NCI-H82 treated with DMSO at 0.1 percent for 48 hours (cell line): ENCODE measurements around the gene ALG13.
"Not testable (repeated sequence)": the region's sequence is repeated elsewhere in the genome, so short reads cannot be mapped to it uniquely, and the experiment has no call there.

Experiments
- DNase-seq: peaks from one replicate; lab custom pipeline; 2025; ENCODE audit not compliant: unreplicated experiment; lab: John Stamatoyannopoulos, UW

ALG13 gene

DNA sequence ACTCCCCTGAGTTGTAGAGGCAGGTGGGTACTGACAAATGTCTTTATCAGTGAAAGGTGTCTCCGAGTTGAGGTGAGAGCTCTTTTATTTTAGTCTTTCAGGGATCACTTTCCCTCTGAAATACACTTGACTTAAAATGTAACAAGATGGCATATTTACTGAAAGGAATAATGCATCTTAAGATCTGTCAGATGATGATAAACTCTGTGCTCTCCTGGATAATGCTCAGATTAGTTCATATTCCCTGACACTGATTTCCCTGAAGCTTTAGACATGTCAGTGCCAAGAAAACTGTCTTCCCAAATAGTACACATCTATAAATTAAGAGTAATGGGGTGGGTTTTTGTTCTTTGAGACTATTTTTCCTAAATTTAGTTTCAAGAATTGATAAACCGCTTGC, 75.5 kb downstream of the ALG13 start:
- no peak for DNase-seq

DNA sequence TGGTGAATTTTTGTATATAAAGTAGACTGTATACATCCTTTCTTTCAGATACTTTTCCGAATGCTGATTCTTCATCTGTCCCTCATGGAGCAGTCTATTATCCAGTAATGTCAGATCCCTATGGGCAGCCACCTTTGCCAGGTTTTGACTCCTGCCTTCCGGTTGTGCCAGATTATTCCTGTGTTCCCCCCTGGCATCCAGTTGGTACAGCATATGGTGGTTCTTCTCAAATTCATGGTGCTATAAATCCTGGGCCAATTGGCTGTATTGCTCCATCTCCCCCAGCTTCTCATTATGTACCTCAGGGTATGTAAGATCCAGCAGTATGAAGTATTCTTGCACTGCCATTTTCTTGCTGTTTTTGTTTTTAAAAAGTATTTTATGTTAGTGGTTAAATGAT, 78.7 kb downstream of the ALG13 start:
- DNase-seq, result no peak

DNA sequence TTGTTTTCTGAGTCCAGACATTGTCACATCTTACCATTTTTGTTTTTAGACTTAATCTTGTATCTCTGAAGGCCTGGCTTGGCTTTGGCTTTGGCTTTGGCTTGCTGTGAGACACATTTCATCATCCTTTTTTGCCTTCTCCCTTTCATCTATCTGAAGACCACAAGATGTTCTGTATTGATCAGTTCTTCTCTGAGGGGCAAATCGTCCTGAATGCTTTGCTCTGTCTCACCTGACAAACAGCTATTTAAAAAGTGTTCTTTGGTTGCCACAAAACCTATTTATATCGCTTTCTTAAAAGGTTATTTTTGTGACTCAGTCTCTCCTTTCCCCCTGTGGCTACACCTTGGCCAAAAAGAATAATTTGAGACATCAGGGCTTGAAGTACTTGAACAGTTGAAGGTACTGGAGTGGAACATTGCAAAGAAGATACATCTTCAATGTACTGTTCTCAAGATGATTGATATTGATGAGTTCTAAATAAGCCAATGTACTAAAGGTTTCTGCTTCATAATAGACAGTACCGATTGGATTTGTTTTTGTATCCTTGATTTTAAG, 80.7 kb downstream of the ALG13 start:
- no peak for DNase-seq

DNA sequence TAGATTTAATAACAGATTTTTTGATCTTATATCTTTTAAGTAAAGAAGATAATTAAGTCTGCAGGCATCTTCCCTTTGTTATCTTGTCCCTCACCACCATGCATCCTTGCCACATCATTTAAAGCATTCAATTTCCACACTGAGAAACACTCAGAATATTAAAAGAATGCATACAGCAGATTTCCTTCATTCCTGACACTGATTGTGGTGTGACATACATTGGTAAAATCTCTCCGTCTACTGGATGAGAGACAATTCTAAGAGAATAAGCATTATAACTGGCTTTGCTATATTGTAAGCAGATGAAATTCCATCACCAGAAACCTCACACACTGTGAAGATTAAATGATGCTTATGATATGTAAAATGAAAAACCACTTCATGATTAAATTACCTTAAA, 97.6 kb downstream of the ALG13 start:
- DNase-seq, result no peak

DNA sequence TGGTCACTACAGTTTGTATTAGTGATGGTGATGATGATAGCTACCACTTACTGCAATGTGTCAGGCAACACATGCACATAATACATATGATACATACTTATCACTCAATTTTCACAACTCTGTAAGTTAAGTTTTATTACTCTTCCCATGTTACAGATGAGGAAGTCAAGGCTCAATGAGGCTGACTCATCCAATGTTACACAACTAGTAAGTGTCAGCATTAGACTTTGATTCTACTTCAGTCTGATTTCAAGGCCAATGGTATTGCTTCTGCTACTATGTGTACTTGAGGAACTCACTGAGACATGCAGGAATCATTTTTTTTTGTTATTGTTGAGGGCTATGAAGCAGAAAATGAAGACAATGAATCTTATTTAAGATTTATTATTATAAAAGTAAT, 98.6 kb downstream of the ALG13 start:
- DNase-seq, result no peak

DNA sequence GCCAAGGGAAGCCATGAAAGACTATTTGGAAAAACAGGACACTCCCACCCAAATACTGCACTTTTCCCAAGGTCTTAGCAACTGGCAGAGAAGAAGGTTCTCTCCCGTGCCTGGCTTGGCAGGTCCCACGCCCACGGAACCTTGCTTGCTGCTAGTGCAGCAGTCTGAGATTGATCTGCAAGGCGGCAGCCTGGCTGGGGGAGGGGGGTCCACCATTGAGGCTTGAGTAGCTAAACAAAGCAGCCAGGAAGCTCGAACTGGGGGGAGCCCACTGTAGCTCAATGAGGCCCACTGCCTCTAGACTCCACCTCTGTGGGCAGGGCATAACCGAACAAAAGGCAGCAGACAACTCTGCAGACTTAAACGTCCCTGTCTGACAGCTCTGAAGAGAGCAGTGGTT, 103.7 kb downstream of the ALG13 start:
- DNase-seq, result no peak

DNA sequence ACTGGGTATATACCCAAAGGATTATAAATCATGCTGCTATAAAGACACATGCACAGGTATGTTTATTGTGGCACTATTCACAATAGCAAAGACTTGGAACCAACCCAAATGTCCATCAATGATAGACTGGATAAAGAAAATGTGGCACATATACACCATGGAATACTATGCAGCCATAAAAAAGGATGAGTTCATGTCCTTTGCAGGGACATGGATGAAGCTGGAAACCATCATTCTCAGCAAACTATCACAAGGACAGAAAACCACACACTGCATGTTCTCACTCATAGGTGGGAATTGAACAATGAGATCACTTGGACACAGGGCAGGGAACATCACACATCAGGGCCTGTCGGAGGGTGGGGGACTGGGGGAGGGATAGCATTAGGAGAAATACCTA, 109.1 kb downstream of the ALG13 start:
- not testable (repeated sequence) for DNase-seq
